ENCODE data around the gene USP26.
"Not testable (repeated sequence)": the region's sequence is repeated elsewhere in the genome, so short reads cannot be mapped to it uniquely, and the experiment has no call there.

The USP26 gene

GRCh38 chrX:133097031-133097430 is at the start of gene USP26:
TSS of gene USP26 (minus strand) at chrX:133097109. CDS start at chrX:133028220, 68,889 bp downstream.
- DNase-seq, result no peak

DNA sequence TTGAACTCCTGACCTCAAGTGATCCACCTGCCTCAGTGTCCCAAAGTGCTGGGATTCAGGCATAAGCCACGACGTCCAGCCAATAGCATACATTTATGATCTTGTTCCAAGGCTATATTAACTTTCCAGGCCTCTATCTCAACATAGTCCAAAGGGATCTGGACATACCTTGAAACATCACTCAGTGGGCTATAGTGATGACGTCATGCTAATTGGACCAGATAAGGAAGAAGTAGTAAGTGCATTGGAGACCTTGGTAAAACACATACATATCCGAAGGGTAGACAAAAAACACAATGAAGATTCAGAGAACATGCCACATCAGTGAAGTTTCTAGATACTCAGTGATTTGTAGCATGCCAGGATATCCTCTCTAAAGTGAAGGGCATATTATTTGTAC is 37.4 kb upstream of the USP26 start:
- no peak for DNase-seq

- DNase-seq, result no peak
Observed at GRCh38 chrX:133120406-133120805, 23.5 kb upstream of the USP26 start.

GRCh38 chrX:133094098-133094731 is 2.7 kb downstream of the USP26 start:
- DNase-seq, result no peak

DNA sequence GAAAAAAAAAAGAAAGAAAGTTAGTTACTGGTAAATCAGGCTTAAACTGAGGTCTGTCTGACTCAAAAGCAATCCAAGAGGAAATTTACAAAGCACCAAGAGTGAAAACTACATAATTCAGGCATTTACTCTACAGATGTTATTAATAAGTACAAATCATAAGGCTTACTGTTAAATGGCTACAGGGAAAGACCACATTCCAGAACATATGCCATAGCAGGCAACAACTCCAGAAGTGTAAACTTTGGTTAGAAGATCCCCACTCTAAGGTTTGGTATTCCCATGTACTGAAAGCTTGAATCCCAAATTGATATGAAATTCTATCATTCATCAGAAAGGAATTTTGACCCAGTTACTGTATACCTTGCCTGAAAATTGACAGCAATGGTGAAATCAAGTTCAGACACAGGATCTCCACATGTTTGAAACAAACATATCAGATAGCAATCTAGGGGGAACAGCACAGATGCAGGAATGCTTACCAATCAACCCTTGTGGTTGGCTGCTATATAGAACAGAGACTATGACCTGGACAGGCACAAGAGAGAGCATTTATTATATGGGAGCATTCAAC is 6.6 kb downstream of the USP26 start:
- DNase-seq, result no peak

- DNase-seq, result no peak
Observed at GRCh38 chrX:133089411-133089810, 7.5 kb downstream of the USP26 start.

GRCh38 chrX:133085785-133086184 is 11.1 kb downstream of the USP26 start:
- DNase-seq, result no peak

DNA sequence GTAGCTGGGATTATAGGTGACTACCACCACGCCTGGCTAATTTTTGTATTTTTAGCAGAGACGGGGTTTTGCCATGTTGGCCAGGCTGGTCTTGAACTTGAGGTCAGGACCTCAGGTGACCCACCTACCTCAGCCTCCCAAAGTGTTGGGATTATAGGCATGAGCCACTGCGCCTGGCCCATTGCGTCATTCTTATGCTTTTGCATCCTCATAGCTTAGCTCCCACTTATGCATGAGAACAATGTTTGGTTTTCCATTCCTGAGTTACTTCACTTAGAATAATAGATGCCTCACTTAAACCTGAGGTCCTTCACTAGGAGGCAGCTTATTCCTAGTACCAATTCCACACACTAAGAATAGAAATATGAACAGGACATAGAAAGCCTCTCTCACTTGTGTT is 11.9 kb downstream of the USP26 start:
- not testable (repeated sequence) for DNase-seq

DNA sequence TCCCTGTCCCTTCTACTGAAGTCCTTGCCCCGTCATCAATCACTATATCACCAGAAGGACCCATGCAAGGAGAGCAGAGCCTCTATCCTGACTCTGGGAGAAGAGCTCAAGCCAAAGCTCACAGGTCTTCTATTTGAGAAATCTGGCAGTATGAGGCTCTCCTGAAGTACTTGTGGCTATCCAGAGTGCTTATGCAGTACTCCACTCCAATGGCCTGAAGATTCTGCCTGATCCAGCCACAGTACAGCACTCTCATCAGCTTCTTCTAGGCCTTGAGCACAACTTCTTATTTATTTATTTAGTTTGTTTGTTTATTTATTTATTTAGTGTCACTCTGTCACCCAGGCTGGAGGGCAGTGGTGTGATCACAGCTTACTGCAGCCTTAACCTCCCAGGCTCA is 13.0 kb downstream of the USP26 start:
- no peak for DNase-seq

DNA sequence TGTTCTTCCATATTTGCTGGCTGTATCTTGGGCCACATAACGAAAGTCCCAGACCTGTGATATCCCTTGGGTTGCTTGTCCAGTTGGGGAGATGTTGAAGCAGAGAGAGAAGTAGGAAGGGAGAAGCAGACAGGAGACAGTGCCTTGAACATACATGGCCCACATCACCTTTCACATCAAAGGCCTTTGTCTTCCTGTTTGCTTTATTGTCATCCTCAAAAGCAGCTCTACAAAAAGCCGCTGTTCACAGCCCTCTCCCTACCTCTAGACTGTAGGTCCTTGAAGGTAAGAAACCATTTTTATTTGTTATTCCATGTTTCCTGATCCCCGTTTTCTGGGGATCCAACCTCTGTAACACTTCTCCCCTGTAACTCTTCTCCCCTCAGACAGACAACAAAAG is 14.9 kb downstream of the USP26 start:
- no peak for DNase-seq

DNA sequence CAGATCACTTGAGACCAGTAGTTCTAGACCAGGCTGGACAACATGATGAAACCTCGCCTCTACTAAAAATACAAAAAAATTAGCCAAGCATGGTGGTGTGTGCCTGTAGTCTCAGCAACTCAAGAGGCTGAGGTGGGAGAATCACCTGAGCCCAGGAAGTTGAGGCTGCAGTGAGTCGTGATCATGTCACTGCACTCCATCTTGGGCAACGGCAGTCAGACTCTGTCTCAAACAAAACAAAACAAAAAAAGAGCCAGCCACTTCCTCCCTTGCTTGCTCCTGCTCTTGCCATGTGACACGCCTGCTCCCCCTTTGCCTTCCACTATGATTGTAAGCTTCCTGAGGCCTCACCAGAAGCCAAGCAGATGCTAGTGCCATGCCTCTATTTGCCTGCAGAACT is 19.1 kb downstream of the USP26 start:
- DNase-seq, result not testable (repeated sequence)

- DNase-seq, result no peak
Observed at GRCh38 chrX:133072566-133072965, 24.3 kb downstream of the USP26 start.

DNA sequence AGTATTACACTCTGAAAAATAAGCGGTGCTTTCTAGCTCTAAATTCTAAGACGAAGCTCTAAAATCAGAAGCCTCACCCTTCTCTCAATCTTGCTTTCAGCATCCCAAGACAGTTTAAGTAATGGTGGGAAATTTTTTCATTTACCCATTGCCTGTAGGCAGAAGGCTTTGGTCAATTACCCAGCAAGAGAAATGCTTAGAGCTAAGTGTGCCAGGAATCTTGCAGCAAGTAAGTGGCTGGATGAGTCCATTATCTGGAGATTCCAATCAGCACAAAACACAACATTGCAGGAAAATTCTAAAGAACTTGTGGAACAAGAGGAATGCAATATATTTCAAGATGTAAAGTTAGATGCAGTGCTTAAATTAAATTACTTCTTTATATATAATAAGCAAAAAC is 28.4 kb downstream of the USP26 start:
- no peak for DNase-seq

GRCh38 chrX:133056341-133056740 is 40.6 kb downstream of the USP26 start:
- no peak for DNase-seq

DNA sequence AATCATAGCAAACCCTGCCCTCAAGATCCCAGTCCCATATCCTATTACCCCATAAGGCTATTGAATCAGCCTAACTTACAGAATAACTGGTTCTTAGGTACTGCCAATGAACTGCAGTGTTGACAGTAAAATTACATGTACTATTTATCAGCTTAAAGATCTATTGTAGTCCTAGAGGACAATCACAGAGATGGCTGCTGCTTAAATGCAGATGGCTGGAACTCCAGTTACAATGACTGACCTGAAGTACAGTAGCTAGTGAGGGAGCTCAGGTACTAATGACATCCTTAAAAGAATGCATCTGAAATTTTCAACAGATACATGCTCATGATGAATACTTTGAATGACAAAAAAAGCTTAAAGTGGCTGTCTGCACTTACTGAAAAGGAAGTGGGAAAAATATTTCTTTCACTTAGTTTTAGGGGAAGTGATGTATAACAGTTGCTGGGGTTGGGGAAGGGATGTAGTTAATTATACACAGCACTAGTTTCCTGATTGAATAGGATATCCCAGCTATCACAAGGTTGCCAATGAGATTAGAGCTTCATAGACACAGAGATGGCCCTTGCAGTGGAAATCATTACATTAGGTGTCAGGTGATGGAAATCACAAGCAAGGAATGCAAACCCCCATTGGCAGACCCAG is 42.0 kb downstream of the USP26 start:
- no peak for DNase-seq

- DNase-seq, result no peak
Observed at GRCh38 chrX:133053861-133054598, 42.9 kb downstream of the USP26 start.

- DNase-seq, result no peak
Observed at GRCh38 chrX:133048751-133049150, 48.2 kb downstream of the USP26 start.

DNA sequence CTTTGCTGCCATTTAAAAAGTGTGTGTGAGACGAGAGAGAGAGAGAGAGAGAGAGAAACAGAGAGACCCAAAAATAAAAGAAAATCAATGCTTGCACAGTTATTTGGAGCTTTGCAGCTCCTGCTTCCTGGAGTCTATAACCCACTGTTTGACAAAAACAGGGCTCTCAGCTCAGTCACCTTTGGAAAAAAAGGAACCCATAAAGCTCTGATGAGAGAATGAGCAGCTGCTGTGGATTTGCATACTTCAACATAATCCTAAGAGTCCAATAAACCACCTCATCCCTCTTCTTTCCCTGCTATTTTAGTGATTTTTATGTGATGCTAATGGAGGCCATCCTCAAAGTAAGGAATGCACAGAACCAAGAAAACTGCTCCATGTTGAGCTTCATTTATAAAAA is 50.3 kb downstream of the USP26 start:
- DNase-seq, result no peak

- no peak for DNase-seq
Observed at GRCh38 chrX:133045986-133046385, 50.9 kb downstream of the USP26 start.

DNA sequence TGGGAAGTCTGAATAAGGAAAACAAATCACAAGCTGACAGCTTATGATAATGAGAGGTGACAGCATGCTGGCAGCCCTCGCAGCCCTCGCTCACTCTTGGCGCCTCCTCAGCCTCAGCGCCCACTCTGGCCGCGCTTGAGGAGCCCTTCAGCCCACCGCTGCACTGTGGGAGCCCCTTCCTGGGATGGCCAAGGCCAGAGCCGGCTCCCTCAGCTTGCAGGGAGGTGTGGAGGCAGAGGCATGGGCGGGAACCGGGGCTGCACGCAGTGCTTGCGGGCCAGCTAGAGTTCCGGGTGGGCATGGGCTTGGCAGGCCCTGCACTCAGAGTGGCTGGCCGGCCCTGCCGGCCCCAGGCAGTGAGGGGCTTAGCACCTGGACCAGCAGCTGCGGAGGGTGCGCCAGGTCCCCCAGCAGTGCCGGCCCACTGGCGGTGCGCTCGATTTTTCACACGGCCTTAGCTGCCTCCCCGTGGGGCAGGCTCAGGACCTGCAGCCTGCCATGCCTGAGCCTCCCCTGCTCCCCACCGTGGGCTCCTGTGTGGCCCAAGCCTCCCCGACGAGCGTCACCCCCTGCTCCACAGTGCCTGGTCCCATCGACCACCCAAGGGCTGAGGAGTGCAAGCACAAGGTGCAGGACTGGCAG is 52.6 kb downstream of the USP26 start:
- not testable (repeated sequence) for DNase-seq

DNA sequence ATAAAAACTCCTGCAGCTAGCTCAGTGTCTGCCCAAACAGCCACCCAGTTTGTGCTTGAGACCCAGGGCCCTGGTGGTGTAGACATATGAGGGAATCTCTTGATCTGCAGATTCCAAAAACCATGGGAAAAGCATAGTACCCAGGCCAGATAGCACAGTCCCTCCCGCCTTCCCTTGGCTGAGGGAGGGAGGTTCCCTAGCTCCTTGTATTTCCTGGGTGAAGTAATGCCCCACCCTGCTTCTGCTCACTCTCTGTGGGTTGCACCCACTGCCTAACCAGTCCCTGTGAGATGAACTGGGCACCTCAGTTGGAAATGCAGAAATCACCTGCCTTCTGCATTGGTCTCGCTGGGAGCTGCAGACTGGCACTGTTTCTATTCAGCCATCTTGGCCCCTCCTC is 54.6 kb downstream of the USP26 start:
- DNase-seq, result no peak

- no peak for DNase-seq
Observed at GRCh38 chrX:133033010-133033409, 63.9 kb downstream of the USP26 start.

- DNase-seq, result no peak
Observed at GRCh38 chrX:133018229-133018628, 78.7 kb downstream of the USP26 start.

Measured in CD4-positive, alpha-beta T cell treated with Interferon gamma for 1 hour (primary cell).